GM11168 (cell line): ENCODE measurements around the gene EVA1B.

Experiments
- in situ Hi-C: fragments of 300-500 bp; cut with MboI; formaldehyde crosslinking; loops from one replicate; pipeline ENCODE4 v1.12.0; 2022; ENCODE audit warnings: low sequenced_read_pairs; ENCODE audit not compliant: unreplicated experiment

Gene EVA1B

DNA sequence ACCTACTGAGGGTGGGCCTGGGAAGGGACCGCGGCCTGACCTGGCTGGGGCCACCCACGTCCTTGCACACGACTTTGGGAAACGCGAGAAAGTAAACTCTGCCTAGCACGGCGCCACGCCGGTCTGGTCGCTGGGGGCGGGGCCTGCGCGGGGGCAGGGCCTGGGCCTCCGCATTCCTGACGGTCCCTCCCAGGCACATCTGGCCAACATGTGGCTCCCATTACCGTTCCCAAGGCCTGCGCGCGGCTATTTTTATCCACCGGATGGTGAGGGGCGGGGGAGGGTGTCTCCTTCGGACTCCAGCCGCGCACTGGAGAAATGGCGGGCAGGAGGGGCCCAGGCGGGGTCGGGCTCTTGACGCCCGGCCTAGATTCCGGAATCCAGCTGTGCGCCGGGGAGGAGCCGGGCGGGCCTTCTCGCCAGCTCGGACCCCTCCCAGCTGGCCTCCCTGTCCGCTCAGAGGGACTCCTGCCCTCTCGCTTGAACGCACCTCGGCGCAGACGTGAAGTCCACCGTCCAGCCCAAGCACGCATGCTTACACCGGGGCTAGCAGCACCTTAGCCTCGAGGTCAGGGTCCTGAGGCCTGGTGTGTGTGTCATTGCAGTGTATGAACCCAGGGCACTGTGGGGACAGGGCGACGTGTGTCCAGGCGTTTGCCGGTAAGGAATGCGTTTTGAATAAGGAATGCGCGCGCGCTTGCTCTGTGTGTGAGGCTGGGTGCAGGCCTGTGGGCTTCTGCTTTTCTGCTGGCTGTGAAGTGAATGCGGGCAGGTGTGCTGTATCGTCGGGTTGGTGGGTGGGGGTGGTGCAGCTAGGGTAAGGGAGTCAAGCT, 2.1 kb downstream of the EVA1B start:
- in situ Hi-C loops = no loop called here

DNA sequence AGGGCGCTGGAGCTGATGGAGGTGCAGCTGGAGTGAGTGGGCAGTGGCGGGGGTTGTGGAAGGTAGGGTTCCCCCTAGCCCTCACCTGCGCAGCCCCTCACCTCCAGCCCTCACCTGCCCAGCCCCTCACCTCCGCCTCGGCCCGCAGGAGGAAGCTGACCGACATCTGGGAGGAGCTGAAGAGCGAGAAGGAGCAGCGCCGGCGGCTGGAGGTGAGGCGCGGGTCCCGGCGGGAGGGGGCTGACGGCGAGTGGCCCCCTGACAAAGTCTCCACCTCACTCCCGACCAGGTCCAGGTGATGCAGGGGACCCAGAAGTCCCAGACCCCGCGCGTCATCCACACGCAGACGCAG, 2.7 kb downstream of the EVA1B start:
- in situ Hi-C loops = no loop called here

DNA sequence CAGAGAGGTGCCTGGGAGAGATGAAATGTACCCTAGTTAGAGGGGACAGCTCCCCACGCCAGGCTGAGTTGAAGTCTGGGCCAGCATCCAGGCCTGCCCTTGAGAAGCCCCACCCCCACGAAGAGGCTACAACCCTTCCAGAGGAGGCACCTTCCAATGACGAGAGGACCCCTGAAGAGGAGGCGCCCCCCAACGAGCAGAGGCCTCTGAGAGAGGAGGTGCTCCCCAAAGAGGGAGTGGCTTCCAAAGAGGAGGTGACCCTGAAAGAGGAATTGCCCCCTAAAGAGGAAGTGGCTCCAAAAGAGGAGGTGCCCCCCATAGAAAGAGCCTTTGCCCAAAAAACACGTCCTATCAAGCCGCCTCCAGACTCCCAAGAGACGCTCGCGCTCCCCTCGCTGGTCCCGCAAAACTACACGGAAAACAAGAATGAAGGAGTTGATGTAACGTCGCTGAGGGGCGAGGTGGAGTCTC, 3.1 kb downstream of the EVA1B start:
- in situ Hi-C loops = no loop called here

DNA sequence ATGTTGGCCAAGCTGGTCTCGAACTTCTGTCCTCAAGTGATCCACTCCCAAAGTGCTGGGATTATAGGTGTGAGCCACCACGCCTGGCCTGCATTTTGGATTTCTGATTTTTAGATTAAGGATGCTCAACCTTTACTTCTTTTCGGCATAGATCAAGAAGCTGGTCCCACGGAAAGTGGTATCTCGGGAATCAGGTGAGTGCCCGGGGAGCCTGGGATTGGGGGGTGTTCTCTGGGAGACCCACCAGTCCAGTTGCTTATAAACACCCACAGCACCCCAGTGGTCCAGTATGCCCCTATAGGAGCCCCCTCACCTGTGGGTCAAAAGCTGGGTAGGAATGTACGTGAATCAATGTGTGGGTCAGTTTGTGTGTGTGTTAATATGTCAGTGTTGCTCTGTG, 14.0 kb downstream of the EVA1B start:
- in situ Hi-C loops = no loop called here

DNA sequence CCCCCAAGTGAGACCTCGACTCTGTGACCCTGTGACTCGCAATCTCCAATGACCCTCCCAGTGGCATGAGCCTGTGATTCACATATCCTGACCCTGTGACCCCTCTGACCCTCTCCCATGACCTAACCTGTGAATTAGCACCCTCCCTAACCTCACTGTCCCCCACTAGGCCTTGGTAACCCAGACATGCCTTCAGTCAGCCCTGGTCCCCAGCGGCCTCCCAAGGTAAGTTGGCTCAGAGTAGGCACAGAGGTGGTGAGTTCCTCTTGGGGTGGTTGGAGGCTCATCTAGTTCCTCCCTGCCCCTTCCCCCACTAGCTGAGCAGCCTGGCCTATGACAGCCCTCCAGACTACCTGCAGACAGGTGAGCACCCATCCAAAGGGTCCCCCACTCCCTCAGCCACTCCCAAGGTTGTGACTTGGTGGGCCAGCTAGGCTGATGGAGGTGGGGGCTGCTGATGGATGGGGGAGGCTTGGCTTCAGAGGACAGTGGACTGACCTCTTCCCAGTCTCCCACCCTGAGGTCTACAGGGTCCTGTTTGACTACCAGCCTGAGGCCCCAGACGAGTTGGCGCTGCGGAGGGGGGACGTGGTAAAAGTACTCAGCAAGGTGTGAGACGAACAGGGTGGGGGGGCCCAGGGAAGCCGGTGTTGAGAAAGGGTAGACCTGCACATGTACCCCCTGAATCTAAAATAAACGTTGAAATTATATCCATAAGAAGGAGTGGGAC, 15.7 kb downstream of the EVA1B start:
- in situ Hi-C loops = no loop called here

DNA sequence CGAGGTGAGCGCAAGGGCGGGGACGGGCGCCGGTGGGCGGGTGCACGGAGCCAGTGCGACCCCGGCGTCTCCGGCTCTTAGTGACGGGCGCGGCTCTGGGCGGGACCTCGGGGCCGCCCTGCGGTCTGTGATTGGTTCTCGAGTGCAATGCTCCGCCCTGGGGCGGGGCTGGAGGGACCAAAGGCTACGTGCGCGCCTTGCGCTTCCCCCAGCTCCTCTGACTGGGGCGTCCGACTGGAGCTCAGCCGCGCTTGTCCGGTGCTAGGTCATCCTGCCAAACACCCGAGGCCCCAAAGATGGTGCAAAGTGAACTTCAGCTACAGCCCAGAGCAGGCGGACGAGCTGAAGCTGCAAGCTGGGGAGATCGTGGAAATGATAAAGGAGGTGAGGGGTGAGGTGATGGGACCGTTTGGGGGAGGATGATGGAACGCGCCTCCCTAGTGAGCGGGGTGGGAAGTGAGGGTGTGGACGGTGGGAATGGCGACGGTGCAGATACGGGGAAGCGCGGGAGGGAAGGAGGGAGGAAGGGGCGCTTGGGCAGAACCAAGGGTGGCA, 16.5 kb downstream of the EVA1B start:
- in situ Hi-C loops = no loop called here

DNA sequence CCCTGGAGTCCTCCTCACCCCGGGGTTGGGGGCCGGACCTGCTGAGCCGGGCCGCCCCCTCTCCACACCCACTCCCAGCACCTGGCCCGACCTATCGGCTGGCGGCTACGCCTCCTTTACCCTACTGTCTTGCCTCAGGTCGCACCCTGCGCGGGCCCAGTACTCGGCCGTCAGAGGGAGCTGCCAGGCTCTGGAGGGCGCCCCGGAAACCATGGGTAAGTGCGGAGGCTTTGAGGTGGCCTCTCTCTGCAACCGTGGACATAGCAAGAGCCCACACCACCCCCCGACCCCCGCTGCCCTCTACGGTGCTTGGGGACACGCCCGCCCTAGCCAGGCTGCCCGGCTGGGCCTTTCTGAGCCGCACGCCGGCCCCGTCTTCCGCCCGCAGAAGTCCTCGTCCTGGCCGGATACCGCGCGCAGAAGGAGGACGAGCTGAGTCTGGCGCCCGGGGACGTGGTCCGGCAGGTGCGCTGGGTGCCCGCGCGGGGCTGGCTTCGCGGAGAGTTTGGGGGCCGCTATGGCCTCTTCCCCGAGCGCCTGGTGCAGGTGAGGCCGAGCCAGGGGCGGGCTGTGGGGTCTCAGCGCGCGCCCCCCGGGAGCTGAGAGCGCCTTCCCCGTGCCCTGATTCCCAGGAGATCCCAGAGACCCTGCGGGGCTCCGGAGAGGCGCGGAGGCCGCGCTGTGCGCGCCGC, 17.1 kb downstream of the EVA1B start, which contains the start of gene SH3D21:
Gene SH3D21, plus strand, starts transcription at position 159 of the 692 bp plus-strand sequence. Its CDS starts 53 bp downstream, at position 212.
- in situ Hi-C loops = no loop called here

DNA sequence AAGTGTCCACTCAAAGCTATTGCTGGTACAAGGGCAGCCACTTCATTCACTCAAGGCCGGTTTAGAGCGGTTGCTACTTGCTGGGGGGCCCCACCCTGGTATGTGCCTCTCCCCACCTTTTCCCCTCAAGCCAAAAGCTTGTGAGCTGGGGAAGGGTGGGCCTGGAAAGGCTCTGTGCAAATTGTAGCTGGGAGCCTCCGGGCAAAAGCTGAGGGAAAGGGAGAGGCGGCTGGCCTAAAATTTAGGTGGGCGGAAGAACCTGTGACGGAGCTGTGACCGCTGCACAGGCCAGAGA, 17.6 kb downstream of the EVA1B start:
- in situ Hi-C loops = no loop called here

DNA sequence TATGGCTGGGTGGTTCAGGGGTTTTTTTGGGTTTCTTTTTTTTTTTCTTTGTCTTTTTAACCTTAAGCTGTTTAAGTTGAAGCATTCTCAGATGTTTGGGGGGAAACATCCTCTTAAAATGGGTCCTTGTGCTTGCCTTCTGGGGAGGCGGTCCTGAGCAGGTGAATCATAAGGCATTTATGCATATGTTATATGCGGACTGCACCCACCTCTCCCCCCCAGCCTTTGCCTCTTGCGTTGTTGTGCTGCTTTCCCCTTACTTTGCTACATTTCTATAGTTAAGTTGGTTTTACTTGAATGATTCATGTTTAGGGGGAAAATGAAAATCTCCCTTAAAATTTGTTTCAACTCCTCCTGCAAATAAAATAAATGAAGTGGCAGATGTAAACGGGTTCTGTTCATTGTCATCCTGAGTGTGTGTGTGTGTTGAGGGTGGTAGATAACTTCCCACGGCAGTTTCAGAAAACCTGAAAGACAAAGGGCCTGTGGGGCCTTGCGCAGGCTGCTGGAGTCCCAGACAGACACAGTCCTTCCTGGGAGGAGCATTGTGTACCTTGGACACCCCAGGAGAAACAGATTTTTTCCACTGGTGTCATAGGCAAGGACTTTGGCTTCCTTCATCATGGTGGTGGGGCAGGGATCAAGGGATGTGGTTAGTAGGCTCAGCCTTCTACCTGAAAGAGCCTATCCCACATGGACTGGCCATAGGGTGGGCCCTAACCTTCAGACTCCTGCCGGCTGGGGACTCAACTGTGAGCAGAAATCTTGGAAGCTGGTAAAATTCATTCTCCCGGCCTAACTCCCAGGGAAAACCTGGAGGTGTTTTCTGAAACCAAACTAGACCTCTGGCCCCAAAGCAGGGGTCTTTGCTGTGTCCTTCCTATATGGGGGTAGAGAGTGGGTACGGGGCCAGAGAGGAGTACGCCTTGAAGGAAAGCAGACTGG, 18.2 kb downstream of the EVA1B start:
- in situ Hi-C loops = no loop called here

DNA sequence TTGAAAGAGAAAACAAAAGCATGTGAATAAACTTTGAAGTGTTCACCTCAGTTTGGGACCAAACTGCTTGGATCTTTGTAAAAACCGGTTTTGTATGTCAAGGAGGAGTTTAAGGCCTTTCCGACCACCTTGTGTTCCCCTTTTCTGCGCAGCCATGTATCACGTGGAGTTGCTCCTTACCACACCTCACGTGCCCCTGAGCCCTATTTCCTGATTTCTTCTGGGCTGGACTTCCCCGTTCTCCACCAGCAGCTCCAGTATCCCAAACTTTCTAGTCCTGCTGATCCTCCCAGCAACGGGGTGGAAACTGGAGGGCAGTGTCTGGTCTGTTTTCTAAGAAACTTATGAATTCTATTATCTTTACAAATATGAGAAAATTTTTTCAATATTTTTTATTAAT, 18.9 kb downstream of the EVA1B start:
- in situ Hi-C loops = no loop called here

DNA sequence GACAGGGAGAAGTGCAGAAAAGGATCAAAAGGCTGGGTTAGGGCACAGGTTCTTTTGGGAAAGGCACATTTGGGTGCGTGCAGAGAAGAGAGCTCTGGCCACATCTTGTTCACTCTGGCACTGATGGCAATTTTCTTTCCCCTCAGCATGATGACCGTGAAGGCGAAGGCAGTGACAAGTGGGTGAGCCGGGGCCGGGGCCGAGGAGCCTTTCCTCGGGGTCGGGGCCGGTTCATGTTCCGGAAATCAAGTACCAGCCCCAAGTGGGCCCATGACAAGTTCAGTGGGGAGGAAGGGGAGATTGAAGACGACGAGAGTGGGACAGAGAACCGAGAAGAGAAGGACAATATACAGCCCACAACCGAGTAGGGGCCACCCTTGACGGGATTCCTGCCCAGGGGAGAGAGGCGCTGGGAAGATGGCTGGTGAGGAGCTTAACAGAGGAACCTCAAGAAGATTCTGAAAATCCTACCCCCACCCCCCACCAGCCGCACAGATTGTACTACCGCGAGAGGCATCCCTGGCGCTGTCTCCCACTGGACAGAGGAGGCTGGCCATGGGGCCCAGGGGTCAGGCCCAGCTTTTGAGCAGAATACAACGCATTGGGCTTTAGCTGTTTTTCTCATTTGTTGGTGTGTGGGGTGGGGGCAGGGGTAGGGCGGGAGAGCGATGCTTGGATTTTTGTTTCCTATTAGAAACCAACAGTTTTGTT, 19.6 kb downstream of the EVA1B start:
- in situ Hi-C loops = no loop called here

DNA sequence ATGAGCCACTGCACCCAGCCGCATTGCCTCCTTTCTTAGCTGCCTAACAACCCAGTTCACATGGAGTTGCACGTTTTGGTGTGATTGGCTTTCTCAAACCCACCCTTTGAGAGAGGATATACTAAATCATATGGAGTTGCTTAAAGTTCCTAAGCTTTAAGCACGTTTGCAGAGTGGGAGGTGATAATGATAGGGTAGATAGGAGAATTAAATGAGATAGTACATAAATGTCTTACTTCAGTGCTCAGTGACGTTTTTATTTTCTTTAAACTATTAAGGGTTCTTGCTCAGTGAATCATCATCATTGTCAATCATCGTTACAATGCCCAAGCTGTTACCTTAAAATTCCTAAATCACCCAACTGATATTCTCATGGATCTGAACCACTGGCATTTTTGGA, 20.2 kb downstream of the EVA1B start:
- in situ Hi-C loops = no loop called here

DNA sequence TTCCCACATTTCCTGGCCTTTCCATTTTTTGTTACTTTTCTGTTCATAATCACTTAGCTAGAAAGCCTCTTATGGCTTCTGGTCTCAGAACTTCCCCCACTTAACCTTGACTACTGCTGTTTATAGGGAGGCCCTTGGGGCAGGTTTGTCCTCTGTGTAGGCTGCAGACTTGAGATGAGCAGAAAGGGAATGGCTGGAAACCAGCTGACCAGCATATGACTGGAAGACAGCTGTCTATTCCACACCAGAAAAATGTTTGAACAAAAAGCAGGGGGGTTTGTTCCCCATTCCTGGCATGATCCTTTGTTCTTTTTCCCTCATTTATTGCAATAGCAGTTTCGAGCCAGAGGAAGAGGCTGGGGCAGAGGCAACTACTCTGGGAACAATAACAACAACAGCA, 22.2 kb downstream of the EVA1B start:
- in situ Hi-C loops = no loop called here

DNA sequence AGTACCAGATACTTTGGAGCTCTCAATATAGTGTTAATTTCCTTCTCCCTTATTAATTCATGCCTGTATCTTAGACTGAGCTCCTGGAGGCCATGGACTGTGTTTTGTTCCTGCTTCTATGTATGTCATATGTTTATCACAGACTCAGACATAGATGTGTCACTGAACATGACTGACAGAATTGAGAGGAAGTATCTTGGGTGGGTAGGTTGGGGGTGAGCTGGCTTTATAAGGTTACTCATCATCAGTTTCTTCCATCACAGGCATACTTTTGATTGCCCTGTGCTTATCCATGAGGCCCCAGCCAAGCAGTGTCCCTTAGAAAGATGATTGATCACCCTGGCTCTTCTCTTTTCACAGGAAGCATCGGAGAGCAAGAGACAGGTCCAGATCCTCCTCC, 22.9 kb downstream of the EVA1B start:
- in situ Hi-C loops = no loop called here

DNA sequence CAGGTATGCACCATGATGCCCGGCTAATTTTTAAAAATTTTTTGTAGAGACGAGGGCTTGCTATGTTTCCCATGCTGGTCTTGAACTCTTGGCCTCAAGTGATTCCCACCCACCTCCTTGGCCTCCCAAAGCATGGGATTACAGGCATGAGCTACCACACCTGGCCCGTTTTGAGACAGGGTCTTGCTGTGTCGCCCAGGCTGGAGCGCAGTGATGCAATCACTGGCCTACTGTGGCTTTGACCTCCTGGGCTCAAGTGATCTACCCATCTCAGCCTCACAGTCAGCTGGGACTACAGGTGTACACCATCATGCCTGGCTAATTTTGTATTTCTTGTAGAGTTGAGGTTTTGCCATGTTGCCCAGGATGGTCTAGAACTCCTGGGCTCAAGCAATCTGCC, 24.8 kb downstream of the EVA1B start:
- in situ Hi-C loops = no loop called here

DNA sequence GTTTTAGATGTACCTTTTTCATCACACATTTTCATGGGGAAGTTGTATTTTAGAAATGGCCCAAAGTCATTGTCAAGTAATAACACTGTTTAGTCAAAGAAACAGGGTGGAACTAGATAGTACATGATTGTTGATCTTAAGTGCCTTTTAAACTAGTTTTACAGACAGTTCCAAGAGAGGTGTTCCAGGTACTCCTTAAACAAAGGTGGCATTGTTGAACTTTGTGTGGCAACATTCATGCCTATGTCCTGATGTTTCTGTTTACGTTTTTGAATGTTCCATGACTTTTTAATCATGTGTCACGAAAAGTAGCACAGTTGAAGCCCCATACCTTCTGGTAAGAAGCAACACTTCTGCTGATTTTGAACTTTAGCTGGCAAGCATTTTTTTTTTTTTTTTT, 26.4 kb downstream of the EVA1B start:
- in situ Hi-C loops = no loop called here

DNA sequence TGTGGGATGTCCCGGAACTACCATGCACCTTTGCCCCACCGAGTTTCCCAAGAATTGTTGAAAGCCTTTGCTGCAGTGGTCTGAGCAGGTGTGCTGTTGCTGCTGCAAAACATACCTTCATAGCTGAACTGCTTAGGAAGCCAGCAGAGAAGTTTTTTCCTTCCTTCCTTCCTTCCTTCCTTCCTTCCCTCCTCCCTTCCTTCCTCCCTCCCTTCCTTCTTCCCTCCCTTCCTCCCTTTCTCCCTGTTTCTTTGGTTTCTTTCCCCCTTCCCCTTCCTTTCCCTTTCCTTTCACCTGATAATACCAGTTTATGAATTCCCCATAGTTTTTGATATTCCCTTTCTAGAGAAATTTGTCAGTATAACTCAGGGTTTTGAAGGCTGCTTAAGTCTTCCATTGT, 28.1 kb downstream of the EVA1B start:
- in situ Hi-C loops = no loop called here

DNA sequence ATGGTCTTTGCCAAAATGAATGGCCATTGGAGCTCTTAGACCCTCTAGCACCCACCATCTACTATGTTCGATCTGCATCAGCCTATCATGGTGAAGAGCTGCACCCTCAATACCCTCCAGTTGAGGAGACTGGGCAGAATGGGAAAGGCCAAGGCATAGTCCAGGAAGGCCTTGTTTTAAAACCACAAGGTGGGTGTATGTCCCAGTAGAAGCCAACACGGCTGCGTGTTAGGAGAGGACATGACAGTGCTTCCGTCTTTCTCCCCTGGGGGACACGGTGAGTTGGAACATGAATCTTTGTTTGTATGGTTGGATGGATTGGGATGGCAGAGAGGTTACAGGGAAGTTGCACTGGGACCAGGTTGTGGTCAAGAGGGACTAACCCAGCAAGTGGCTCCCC, 35.9 kb downstream of the EVA1B start:
- in situ Hi-C loops = loop anchor here (5.0 kb wide), 1 partner anchor 135 kb away; no protein-coding TSS in a partner anchor

DNA sequence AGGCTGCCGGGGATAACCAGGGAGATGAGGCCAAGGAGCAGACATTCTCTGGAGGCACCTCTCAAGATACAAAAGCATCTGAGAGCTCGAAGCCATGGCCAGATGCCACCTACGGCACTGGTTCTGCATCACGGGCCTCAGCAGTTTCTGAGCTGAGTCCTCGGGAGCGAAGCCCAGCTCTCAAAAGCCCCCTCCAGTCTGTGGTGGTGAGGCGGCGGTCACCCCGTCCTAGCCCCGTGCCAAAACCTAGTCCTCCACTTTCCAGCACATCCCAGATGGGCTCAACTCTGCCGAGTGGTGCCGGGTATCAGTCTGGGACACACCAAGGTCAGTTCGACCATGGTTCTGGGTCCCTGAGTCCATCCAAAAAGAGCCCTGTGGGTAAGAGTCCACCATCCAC, 36.6 kb downstream of the EVA1B start:
- in situ Hi-C loops = loop anchor here (5.0 kb wide), 1 partner anchor 135 kb away; no protein-coding TSS in a partner anchor
